A549 (cell line): Measurements from ENCODE around the gene STS. TPM values are rescaled to one million over a fixed set of nuclear protein-coding genes. Genes with fewer than 3 reads are reported as not detected.

Source experiments
- ATAC-seq, 2 experiments: fragments of 200-7000 bp in 1 of 2; fragments of >200 bp in 1 of 2; cut with Nextera tagmentation in 1 of 2; cut with Tn5 transposase in 1 of 2; 3 replicates each; pipeline versions ENCODE4 v1.8.0 to v1.9.1; 2018 to 2020; ENCODE audit warnings: mild to moderate bottlenecking in 1 of 2, moderate library complexity in 1 of 2
- CTCF ChIA-PET: fragments of 300-600 bp; sonication (Branson Sonifier 250); formaldehyde crosslinking; extraction: SDS; loops from one replicate; lab custom pipeline; 2021; ENCODE audit warnings: antibody characterized with exemption, inconsistent platforms; lab: Yijun Ruan, JAX
- POLR2A ChIA-PET: fragments of 350-600 bp; formaldehyde crosslinking; extraction: SDS; loops from one replicate; lab custom pipeline; 2021; ENCODE audit warnings: antibody characterized with exemption, inconsistent platforms; lab: Yijun Ruan, JAX
- DNase-seq, 2 experiments: peaks; one replicate each; pipeline versions ENCODE4 v3.0.0 to v3.0.0-alpha.2; 2011 to 2016; ENCODE audit warnings: low read depth in 1 of 2, low spot score in 1 of 2
- FAIRE-seq: peaks from 2 replicates; lab custom pipeline; 2011; peaks lifted over from hg19 to GRCh38; lab: Jason Lieb, UNC
- H3K27ac ChIP-seq, 2 experiments: fragments of >200 bp; sonication (Bioruptor Twin); formaldehyde crosslinking; 3 replicates each; pipeline ENCODE4 v1.5.1; 2016 to 2017
- H3K4me1 ChIP-seq: fragments of >200 bp; sonication (Bioruptor Twin); formaldehyde crosslinking; 3 replicates; pipeline ENCODE4 v1.6.1; 2016
- H3K4me2 ChIP-seq: fragments of >200 bp; sonication (Bioruptor Twin); formaldehyde crosslinking; 3 replicates; pipeline ENCODE4 v1.6.1; 2016
- H3K4me3 ChIP-seq: fragments of >200 bp; sonication (Bioruptor Twin); formaldehyde crosslinking; 3 replicates; pipeline ENCODE4 v1.5.1; 2016
- H3K9me3 ChIP-seq: fragments of >200 bp; sonication (Bioruptor Twin); formaldehyde crosslinking; 3 replicates; pipeline ENCODE4 v1.6.1; 2016
- CBX2 ChIP-seq: fragments of 200-600 bp; sonication (generic); IDR thresholded peaks from 2 replicates; pipeline ENCODE4 v1.6.1; 2016; ENCODE audit warnings: low read depth, mild to moderate bottlenecking, borderline replicate concordance
- CEBPB ChIP-seq, 2 experiments: fragments of >200 bp in 1 of 2; sonication (Bioruptor Twin) in 1 of 2; formaldehyde crosslinking in 1 of 2; IDR thresholded peaks; 2 replicates each; pipeline ENCODE4 v1.6.1; 2012 to 2016
- EHF ChIP-seq: fragments of 250-450 bp; sonication (Bioruptor Pico); IDR thresholded peaks from 2 replicates; pipeline ENCODE4 v1.5.0; 2020; ENCODE audit warnings: mild to moderate bottlenecking
- EHMT2 ChIP-seq: fragments of 200-600 bp; sonication (generic); IDR thresholded peaks from 2 replicates; pipeline ENCODE4 v1.6.1; 2016; ENCODE audit warnings: antibody characterized with exemption, low read depth, mild to moderate bottlenecking, moderate library complexity
- EP300 ChIP-seq, 2 experiments: fragments of >200 bp; sonication (Bioruptor Twin); formaldehyde crosslinking; IDR thresholded peaks; 2 replicates in 1 of 2; 3 replicates in 1 of 2; pipeline ENCODE4 v1.6.1; 2016 to 2017
- FOXS1 ChIP-seq: fragments of 250-450 bp; sonication (Bioruptor Pico); IDR thresholded peaks from 2 replicates; pipeline ENCODE4 v1.5.0; 2020; ENCODE audit warnings: mild to moderate bottlenecking, moderate library complexity
- KDM1A ChIP-seq: fragments of 200-600 bp; sonication (generic); IDR thresholded peaks from 2 replicates; pipeline ENCODE4 v1.6.1; 2016; ENCODE audit warnings: low read depth, mild to moderate bottlenecking
- MYC ChIP-seq: IDR thresholded peaks from 2 replicates; pipeline ENCODE4 v1.6.1; 2012; ENCODE audit warnings: mild to moderate bottlenecking, inconsistent platforms, low read length, improper control_type of control experiment, borderline replicate concordance
- POLR2A ChIP-seq: IDR thresholded peaks from 2 replicates; pipeline ENCODE4 v1.6.1; 2012; ENCODE audit warnings: mild to moderate bottlenecking, low read length
- RCOR1 ChIP-seq: fragments of 150-350 bp; IDR thresholded peaks from 2 replicates; pipeline ENCODE4 v1.6.1; 2014; ENCODE audit warnings: antibody characterized with exemption, low read length, low read depth
- RNF2 ChIP-seq: fragments of 200-600 bp; sonication (generic); IDR thresholded peaks from 2 replicates; pipeline ENCODE4 v1.6.1; 2016; ENCODE audit warnings: low read depth, mild to moderate bottlenecking, antibody characterized with exemption, moderate library complexity, borderline replicate concordance
- TFCP2L1 ChIP-seq: fragments of 250-450 bp; sonication (Bioruptor Pico); IDR thresholded peaks from 2 replicates; pipeline ENCODE4 v1.5.0; 2021; ENCODE audit warnings: mild to moderate bottlenecking
- ZFP36 ChIP-seq: fragments of 450-650 bp; IDR thresholded peaks from 2 replicates; pipeline ENCODE4 v1.6.1; 2014; ENCODE audit warnings: borderline replicate concordance; ENCODE audit not compliant: partially characterized antibody
- ZNF302 ChIP-seq: fragments of 250-450 bp; sonication (Bioruptor Pico); IDR thresholded peaks from 2 replicates; pipeline ENCODE4 v1.9.0; 2021; ENCODE audit warnings: inconsistent platforms, mild to moderate bottlenecking, moderate library complexity
- WGBS: methylation state at CpG from one replicate; pipeline ENCODE4 v1.1.6; 2017; ENCODE audit errors: missing lambda C conversion rate; 5-methylcytosine and 5-hydroxymethylcytosine counted together
- polyA plus RNA-seq, 4 experiments: library from polyadenylated mRNA; depleted of rRNA in 3 of 4; stranded (reverse); fragments of >200 nt; fragmentation: RNase III in 1 of 4; extraction: RNeasy Plus Mini Kit Qiagen cat#74134 plus additional on column Dnase treatment in 1 of 4; gene quantifications; 2 replicates in 3 of 4; 3 replicates in 1 of 4; pipeline ENCODE4 v1.2.3, GENCODE V29; 2011 to 2017
- TF ChIP-seq, protein P1 (sequence below): fragments of 450-650 bp; IDR thresholded peaks from 2 replicates; pipeline ENCODE4 v1.6.1; 2014; ENCODE audit warnings: antibody characterized with exemption
- TF ChIP-seq, protein P2 (sequence below): IDR thresholded peaks from 2 replicates; pipeline ENCODE4 v1.6.1; 2012
- TF ChIP-seq, protein P3 (sequence below): fragments of 150-350 bp; IDR thresholded peaks from 2 replicates; pipeline ENCODE4 v1.6.1; 2014; ENCODE audit warnings: low read depth, mild to moderate bottlenecking, low read length

Gene STS
- polyA plus RNA-seq, 2 of the 4 experiments (the other 2 are of a cell fraction) = 2.1 to 2.4 TPM

DNA sequence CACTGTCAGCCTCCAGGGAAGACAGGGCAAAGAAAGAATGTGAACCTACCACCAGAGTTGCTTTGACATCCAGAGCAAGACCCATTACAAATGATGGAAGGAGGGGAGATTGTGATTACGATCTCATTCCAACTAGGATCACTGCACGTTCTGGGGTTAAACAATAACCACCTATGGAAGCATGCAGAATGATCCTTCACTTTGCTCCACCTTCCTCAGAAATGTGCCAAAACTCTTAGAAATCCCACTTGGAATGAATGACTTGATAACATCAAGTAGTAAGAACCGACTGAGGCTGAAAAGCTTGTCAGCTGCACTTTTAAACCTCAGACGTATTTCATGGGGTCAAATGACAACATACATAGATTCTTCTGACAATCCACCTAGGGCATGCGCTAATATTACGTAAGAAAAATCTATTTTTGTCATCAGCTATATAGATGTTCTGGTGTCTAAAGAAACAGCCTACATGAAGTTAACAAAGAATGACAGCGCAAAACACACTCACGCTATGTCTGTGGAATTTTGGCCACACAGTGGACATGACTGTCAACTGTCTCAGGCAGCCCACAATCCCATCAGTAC lies 3.5 kb upstream of the STS start:
- Histone ChIP-seq H3K4me3 (no peak overlapping the region), H3K27ac (0 out of 6 replicates have a peak overlapping the region, but pooled peaks of 1 of the 2 experiments have one; percentile 18), H3K4me2 (peak overlapping the region; percentile 91), H3K4me1 (peaks cover 40% of the 10 kb centered on the region), H3K9me3 (no peaks in the 10 kb centered on the region)
- no peak for FAIRE-seq
- no peak for TF ChIP-seq MYC
- WGBS = 72% methylated on average over 8 of the region's 8 CpGs
- ATAC-seq = no peak
- CTCF ChIA-PET = no interaction called here
- no peak for DNase-seq
- POLR2A ChIA-PET = no interaction called here

DNA sequence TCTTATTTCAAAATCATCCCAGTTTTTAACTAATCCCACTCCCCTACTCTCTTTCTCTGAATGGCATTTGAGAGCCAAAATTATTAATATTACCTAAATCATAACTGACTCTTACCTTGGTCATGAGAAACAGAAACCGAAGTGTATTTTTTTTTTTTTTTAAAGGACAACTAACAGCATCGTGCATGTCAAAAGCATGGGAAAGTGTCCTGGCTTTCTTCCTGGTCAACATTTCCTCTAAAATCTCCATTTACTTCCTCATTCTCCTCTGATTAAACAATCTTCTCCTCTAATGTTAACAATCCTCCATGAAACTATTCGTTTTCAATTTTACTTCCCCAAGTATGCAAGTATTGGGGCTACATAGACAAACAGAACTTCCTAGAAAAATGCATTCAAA lies 2.1 kb upstream of the STS start:
- 2% methylated on average over 3 of the region's 3 CpGs for WGBS
- peaks cover 40% of the 10 kb centered on the region for H3K4me1 ChIP-seq
- DNase-seq (peak in 1 of 2 experiments; percentile 56), ATAC-seq (no peak), FAIRE-seq (no peak)
- ChIA-PET CTCF (no interaction called here), POLR2A (interaction anchor here (0.7 kb wide), 1 partner anchor 13 kb away, joined by 3 read pairs; no protein-coding TSS in a partner anchor)
- no peaks in the 10 kb centered on the region for H3K9me3 ChIP-seq
- no peak overlapping the region for H3K4me3 ChIP-seq
- H3K27ac ChIP-seq = peak overlapping the region; percentile 42 to 55; a peak in 5 of 6 replicates
- H3K4me2 ChIP-seq = peak overlapping the region; percentile 91
- TF ChIP-seq CBX2 (no peak), EP300 (IDR thresholded peaks at IDR 0.05) (no peak)

DNA sequence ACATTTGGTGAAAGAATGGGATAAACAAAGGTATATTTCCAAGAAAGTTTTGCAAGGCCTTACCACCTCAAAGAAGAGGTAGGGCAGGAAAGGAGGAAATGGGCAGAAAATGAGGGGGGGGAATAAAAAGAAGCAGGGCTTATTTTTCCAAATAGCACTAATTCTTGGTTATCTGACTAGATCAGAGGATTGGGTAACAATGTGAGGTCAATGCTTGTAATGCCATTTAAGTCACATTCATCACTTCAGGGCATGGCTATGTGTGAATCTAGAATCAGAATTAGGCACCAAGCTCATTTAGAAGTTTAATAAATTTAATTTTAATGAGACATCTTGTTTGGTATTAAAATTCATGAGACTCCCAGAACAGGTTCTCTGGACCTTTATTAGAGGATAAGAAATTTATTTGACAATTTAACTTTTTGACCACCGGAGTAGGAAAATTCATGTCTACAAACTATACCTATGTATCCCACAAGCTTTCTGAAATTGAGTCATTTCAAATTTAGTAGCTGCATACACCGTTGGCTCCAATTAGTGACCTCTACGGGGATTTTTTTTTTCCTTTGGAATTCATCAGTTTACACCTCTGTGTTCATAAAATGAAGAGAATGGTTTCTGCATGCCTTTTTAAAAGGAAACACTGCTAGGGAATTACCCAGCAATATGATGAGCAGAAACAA lies 1.4 kb upstream of the STS start:
- no peak for TF ChIP-seq CEBPB (IDR thresholded peaks at IDR 0.05)
- 77% methylated on average over 3 of the region's 3 CpGs for WGBS
- Histone ChIP-seq H3K9me3 (no peaks in the 10 kb centered on the region), H3K4me3 (0 out of 3 replicates have a peak overlapping the region, but pooled peaks have one; percentile 3), H3K4me2 (peak overlapping the region; percentile 91), H3K4me1 (peaks cover 40% of the 10 kb centered on the region), H3K27ac (peak overlapping the region; percentile 42 to 55; a peak in 5 of 6 replicates)
- DNase-seq (peak in 1 of 2 experiments; percentile 21), FAIRE-seq (no peak), ATAC-seq (no peak)
- POLR2A ChIA-PET = no interaction called here
- CTCF ChIA-PET = interaction anchor here (0.7 to 2.9 kb wide), 2 partner anchors 14 to 223 kb away, joined by 3 to 14 read pairs; no protein-coding TSS in a partner anchor

DNA sequence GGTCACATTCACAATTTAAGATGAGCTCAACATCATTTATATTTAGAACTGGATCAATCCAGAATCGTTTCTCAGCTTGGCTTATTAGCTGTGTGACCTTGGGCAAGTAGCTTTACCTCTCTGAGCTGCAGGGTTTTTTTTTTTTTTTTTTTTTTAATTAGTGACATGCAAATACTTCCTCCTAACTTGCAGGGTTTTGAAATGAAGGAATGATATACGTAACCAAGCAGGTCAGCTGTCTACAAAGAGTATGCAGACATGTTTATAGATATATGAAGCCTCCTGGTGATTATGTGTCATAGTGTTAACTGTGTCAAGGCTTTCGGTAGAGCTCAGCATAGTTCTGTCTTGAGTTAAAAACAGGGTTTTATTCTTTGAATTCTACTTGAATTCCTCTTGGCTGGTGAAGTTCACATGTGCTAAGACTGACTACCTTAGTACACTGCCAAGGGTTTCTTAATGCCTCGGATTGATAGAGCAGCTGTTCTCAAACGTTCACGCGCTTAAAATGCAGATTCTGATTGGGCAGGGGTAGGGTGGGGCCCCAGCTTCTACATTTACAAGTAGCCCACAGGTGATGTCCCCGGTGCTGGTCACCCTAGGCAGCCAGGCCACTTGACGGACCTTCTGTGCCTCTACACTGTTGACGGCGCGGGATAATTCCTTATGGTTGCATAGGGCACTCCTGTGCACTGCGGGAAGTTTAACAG lies 654 bp upstream of the STS start:
- ChIA-PET CTCF (interaction anchor here (0.7 to 2.9 kb wide), 2 partner anchors 14 to 224 kb away, joined by 3 to 14 read pairs; no protein-coding TSS in a partner anchor), POLR2A (interaction anchor here (0.6 kb wide), 1 partner anchor 20 kb away, joined by 3 read pairs; no protein-coding TSS in a partner anchor)
- Histone ChIP-seq H3K4me1 (peaks cover 40% of the 10 kb centered on the region), H3K4me3 (peak overlapping the region; percentile 78), H3K4me2 (peak overlapping the region; percentile 91), H3K9me3 (no peaks in the 10 kb centered on the region), H3K27ac (peak overlapping the region; percentile 95 to 99)
- DNase-seq (peak in 1 of 2 experiments; percentile 35), ATAC-seq (peak in 1 of 2 experiments; percentile 51; a peak in 4 of 6 replicates), FAIRE-seq (peak; percentile 39)
- TF ChIP-seq ZFP36 (peak; percentile 65), TFCP2L1 (no peak), KDM1A (peak; percentile 85)
- TF ChIP-seq, protein P1, sequence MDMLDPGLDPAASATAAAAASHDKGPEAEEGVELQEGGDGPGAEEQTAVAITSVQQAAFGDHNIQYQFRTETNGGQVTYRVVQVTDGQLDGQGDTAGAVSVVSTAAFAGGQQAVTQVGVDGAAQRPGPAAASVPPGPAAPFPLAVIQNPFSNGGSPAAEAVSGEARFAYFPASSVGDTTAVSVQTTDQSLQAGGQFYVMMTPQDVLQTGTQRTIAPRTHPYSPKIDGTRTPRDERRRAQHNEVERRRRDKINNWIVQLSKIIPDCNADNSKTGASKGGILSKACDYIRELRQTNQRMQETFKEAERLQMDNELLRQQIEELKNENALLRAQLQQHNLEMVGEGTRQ = no peak
- 8% methylated on average over 11 of the region's 13 CpGs for WGBS

DNA sequence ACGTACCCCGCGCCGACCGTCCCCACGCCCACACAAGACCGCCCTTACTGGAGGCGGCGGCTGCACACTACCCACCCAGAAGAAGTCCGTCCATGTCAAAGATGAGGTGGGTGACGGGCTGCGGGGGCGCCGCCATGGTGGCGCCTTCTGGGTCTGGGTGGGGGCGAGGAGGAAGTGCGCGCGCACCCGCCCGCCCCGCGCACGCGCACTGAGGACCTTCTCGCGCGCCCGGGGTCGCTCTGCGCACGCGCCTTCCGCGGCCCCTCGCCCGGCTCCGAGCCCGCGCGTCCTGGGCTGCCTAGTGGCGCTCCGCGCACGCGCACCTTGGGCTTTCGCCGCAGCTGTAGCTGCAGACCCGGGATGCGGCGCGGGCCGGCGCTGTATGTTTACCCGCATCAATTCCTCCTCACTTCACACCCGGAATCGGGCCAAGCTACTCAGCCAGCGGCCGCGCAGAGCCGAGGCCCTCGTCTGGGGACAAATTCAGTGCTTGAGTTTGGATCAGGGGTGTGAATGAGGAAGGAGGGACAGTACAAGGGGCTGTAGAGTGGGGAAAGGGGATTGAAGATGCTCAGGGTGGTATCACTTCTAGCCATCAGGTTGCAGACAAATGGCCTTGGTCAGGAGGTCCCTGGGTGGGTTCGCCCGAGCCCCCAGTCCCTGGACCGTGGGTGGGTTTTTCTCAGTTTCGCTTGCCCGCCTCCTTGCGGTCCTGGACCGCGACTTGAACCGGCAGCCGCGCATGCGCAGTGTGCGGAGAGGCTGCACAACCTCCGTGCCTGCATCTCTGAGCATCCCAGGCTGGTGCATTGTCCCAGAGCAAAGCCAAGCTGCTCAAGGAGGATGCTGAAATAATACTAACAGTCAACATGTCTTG lies 704 bp downstream of the STS start, which contains the start of gene PUDP:
Gene PUDP, minus strand, starts transcription at position 176 of the 877 bp plus-strand sequence. Its CDS starts 40 bp downstream, at position 136.
- Histone ChIP-seq H3K4me2 (peak within 1 kb of the TSS; percentile 91), H3K4me3 (peak within 1 kb of the TSS; percentile 78), H3K27ac (peak within 1 kb of the TSS; percentile 95 to 99), H3K4me1 (peaks cover 37% of the 10 kb centered on the region), H3K9me3 (no peaks in the 10 kb centered on the region)
- 0% methylated on average over 3 of the region's 76 CpGs for WGBS
- ChIA-PET POLR2A (interaction anchor here (0.6 to 1.0 kb wide), 2 partner anchors 11 to 19 kb away, joined by 3 read pairs; no protein-coding TSS in a partner anchor), CTCF (interaction anchor here (1.4 to 2.9 kb wide), 2 partner anchors 10 to 16 kb away, joined by 3 to 14 read pairs; no protein-coding TSS in a partner anchor)
- DNase-seq (peak; percentile 73 to 78), ATAC-seq (peak; percentile 91 to 94), FAIRE-seq (peak; percentile 18)
- TF ChIP-seq, protein P2, sequence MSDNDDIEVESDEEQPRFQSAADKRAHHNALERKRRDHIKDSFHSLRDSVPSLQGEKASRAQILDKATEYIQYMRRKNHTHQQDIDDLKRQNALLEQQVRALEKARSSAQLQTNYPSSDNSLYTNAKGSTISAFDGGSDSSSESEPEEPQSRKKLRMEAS = peak; percentile 14
- no peak for TF ChIP-seq EHMT2
- no peak for TF ChIP-seq RCOR1
- TF ChIP-seq RNF2 = no peak
- no peak for TF ChIP-seq FOXS1 (CRISPR knock-in tag)
- no peak for TF ChIP-seq EHF (CRISPR knock-in tag)
- no peak for TF ChIP-seq ZNF302 (CRISPR knock-in tag)
- TF ChIP-seq, protein P3, sequence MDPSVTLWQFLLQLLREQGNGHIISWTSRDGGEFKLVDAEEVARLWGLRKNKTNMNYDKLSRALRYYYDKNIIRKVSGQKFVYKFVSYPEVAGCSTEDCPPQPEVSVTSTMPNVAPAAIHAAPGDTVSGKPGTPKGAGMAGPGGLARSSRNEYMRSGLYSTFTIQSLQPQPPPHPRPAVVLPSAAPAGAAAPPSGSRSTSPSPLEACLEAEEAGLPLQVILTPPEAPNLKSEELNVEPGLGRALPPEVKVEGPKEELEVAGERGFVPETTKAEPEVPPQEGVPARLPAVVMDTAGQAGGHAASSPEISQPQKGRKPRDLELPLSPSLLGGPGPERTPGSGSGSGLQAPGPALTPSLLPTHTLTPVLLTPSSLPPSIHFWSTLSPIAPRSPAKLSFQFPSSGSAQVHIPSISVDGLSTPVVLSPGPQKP = no peak
- peak; percentile 28 for TF ChIP-seq POLR2A
